SU-DHL-6 (cell line): ENCODE results near the gene ZNF385D.

Experiments
- EZH2phosphoT487 ChIP-seq: fragments of 200-600 bp; sonication (generic), shearing (Covaris generic); conservative IDR thresholded peaks from 2 replicates; pipeline ENCODE4 v1.6.1; 2018; ENCODE audit warnings: mild to moderate bottlenecking, antibody characterized with exemption, low read length, moderate library complexity, mixed read lengths
- TF ChIP-seq, protein P1 (sequence below): fragments of 200-600 bp; sonication (generic); IDR thresholded peaks from one replicate; pipeline ENCODE4 v1.5.1; 2017; ENCODE audit warnings: antibody characterized with exemption, mild to moderate bottlenecking, low read length, moderate library complexity; ENCODE audit not compliant: insufficient read depth, poor library complexity, severe bottlenecking

DNA sequence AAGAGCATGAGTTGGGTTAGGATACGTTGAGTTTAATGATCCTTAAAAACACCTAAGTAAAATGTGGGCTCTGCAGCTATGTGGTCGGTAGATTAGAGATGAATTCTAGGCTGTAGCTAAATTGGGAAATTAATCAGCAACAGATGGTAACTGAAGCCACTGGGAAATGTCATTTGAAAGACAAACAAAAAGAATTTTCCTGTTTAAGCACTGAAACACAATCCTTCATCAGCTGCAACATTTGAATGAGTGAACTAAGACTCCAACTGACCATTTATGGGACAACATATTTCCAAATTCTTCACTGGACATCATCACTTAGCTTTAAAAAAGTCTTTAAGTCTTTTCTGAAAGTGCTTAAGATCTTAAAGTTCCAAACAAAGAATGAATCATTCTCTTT, 226.9 kb downstream of the ZNF385D start:
- TF ChIP-seq, protein P1, sequence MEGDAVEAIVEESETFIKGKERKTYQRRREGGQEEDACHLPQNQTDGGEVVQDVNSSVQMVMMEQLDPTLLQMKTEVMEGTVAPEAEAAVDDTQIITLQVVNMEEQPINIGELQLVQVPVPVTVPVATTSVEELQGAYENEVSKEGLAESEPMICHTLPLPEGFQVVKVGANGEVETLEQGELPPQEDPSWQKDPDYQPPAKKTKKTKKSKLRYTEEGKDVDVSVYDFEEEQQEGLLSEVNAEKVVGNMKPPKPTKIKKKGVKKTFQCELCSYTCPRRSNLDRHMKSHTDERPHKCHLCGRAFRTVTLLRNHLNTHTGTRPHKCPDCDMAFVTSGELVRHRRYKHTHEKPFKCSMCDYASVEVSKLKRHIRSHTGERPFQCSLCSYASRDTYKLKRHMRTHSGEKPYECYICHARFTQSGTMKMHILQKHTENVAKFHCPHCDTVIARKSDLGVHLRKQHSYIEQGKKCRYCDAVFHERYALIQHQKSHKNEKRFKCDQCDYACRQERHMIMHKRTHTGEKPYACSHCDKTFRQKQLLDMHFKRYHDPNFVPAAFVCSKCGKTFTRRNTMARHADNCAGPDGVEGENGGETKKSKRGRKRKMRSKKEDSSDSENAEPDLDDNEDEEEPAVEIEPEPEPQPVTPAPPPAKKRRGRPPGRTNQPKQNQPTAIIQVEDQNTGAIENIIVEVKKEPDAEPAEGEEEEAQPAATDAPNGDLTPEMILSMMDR = no peak
- TF ChIP-seq EZH2phosphoT487 = no peak
